Posterior vena cava (tissue), 2 donors: ENCODE data around the gene SCAMP5. TPM values are rescaled to one million over a fixed set of nuclear protein-coding genes. Genes with fewer than 3 reads are reported as not detected.
A peak's percentile ranks its signal among the peaks of the same experiment; 100 is the strongest.

Experiments used
- DNase-seq: peaks from one replicate; pipeline ENCODE4 v3.0.0-alpha.2; 2020; ENCODE audit warnings: low spot score
- intact Hi-C, 2 donors: fragments of 100-400 bp; cut with DNase I; formaldehyde crosslinking; loops; one replicate each; pipeline versions ENCODE4 v1.14.1 to v1.14.2; 2022 to 2023
- total RNA-seq, 2 donors: library from RNA; stranded (reverse); fragmentation: NEBNext Ultra II Directional; extraction: Animal tissue kit (Norgen Biotek cat#: 25700); gene quantifications; one replicate each; pipeline ENCODE4 v1.2.1, GENCODE V29; 2021
- donor health status: DM: yes; HTN: yes; CAD: no.
- donor health status: DM: yes; HTN: yes; CAD: no.

SCAMP5 gene
- total RNA-seq, 2 donors from 2014 or later = 2.4 to 2.9 TPM

DNA sequence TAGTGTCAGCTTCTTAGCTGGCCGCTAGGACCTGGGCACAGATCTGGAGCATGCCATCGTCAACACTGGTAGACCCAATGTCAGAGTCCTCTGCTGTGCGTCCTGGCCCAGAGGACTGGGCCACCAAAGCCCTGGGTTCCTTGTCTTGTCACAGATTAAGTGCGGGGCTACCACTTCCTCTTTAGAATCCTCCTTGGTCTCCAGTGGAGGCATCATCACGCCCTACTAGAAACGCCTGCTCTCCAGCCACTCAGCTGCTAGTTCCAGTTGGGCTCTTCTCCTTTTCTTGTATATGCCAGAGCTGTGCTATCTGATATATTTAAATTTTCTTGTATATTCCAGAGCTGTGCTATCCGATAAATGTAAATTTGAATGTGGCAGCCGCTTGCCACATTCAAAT is 39.3 kb downstream of the SCAMP5 start:
- no peak for DNase-seq
- intact Hi-C loops = loop anchor here in 1 of 2 donors (5.0 kb wide), 1 partner anchor 268 kb away; no protein-coding TSS in a partner anchor

DNA sequence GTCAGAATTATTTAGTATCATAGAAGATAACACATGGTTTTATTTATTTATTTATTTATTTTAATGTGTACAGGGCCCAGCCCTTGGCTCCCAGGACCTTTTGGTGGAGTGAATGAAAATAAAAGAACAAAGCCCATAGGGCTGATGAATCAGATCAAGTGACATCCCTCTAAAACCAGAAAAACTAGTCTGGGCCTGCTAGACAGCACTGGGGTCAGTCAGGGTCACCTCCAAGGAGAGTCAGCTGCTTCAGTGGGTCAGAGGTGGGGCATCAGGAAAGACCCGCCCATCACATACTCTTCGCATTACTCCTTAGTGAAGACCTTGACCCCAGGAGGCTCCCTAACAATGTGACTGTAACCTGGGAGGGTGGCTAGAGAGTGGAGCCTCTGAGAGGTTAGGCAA is 40.9 kb downstream of the SCAMP5 start:
- no peak for DNase-seq
- intact Hi-C loops = no loop called here

DNA sequence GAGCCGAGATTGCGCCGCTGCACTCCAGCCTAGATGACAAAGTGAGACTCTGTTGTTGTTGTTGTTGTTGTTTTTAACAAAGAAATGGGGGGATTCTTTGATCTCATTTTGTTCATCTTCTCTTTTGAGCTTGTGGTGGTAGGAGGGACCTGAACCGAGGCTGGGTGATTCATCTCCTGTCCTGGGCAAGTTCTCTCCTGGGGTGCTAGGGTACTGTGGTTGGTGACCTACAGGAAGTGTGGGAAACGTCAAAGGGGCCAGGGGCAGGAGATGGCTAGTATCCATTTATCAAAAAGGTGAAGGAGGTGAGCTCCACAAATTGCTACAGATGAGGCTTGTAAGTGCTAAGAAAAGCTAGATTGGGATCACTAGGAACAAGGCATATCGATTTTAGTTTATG is 42.3 kb downstream of the SCAMP5 start:
- DNase-seq = no peak
- intact Hi-C loops = no loop called here

DNA sequence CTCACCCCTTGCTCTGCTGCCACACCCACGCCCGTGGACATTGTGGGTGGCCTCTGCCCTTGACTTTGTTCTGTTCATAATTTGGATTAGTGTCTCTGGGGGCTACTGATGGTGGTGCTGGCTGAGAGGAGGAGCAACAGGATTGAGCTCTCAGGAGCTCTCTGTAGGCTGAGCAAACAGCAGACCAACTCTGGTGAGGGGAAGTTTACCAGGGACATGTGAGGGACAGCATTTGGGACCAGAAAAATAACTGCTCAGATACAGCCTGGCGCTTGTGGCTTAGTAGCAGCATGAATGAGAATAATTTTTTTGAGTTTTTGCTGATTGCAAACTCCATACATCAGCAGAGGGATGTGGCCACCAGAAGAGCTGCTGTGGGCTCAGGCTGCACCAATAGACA is 42.9 kb downstream of the SCAMP5 start:
- intact Hi-C loops = no loop called here
- DNase-seq = no peak

DNA sequence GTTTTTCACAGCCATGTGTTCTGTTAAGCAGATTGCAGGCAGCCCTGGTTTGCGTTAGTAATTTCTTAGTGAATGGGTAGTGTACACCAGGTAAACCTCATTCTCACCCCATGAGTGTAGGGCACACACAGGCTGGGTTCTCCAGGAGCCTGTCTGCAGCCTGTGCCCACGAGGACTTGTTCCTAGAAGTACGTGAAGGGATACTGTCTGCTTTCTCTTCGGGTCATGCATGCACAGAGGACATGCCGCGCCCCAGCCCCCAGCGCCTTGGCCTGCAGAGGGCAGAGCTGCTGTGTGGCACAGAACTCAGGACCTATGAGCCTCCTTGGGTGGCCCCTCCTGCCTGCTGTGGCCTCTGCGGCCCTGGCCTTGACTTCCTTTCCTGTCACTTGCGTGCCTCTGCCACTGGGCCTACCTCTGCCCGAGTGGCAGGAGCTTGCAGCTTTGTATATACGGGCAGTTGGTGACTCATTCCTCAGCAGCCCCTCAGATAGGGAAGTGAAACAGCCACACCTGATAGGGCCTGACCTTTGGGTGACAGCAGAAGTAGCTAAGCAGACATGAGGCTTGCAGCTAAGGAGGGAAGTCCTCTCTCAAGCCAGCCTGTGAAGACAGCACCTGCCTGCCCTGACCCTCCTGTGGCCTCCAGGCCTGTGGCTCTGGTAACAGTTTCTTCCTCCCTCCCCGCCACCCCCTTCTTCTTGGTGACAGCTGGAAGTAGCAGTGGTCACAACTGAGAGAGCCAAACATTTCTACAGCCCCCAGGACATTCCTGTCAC is 47.6 kb downstream of the SCAMP5 start:
- DNase-seq = peak; percentile 95
- intact Hi-C loops = loop anchor here in 1 of 2 donors (2.0 kb wide), 1 partner anchor 160 kb away; no protein-coding TSS in a partner anchor

DNA sequence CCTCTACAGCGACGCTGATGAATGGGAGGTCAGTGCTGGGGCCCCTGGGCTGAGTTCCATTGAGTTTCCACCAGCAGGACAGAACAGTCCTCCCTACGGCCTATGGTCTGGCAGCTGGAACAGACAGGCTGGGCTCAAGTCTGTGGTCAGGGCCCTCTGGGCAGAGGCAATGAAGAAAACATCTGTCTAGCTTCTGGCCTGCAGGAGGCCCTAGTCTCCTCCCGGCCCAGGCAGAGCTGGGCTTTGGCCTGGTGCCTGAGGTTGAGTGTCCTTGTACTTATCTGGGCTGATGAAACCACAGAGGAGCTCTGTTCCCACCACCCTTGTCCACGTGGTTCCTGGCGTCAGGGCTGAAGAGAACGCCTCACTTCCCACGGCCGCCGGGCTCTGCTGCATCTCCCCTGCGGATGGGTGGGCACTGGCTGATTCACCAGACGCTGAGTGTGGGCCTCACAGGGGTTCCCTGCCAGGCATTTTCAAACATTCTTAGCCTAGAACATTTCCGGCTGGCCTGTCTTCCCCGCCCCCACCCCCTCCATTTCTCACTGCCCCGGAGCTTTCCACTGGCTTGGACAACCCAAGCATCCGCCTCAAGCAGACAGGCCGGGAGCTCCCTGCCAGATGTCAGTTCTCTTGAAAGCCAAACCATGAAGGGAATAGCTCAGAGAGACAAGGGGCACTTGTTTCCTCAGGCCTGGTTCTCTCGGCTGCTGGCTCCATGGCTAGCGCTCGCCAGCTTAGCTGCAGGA is 48.3 kb downstream of the SCAMP5 start:
- intact Hi-C loops = loop anchor here (2.0 kb wide), 1 partner anchor 159 kb away; no protein-coding TSS in a partner anchor
- DNase-seq = peak; percentile 99

DNA sequence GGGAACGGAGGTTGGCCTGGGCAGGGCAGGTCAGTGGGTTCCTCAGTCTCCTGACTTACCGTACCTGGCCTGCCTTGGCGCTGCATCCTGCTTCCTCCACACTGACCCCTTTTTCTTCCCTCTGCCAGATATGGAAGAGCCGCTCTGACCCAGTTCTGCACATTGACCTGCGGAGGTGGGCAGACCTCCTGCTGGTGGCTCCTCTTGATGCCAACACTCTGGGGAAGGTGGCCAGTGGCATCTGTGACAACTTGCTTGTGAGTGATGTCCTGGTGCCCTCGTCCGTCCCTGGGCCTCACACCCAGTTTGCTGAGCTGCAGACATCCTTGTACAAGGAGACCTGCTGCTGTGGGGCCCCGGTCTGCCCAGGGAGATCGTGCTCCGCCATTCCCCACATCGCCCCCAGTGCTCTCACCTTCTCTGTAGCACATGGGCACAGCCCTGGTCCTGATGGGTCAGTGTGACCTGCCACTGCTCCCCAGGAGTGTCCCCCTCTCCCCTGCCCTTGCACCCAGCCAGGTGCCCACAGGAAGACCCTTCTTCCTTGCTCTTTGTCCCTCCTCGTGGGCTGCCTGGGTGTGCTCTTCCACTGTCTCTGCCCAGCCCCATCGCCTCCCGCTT is 49.0 kb downstream of the SCAMP5 start:
- intact Hi-C loops = loop anchor here in 1 of 2 donors (2.0 kb wide), 1 partner anchor 158 kb away; no protein-coding TSS in a partner anchor
- DNase-seq = no peak

DNA sequence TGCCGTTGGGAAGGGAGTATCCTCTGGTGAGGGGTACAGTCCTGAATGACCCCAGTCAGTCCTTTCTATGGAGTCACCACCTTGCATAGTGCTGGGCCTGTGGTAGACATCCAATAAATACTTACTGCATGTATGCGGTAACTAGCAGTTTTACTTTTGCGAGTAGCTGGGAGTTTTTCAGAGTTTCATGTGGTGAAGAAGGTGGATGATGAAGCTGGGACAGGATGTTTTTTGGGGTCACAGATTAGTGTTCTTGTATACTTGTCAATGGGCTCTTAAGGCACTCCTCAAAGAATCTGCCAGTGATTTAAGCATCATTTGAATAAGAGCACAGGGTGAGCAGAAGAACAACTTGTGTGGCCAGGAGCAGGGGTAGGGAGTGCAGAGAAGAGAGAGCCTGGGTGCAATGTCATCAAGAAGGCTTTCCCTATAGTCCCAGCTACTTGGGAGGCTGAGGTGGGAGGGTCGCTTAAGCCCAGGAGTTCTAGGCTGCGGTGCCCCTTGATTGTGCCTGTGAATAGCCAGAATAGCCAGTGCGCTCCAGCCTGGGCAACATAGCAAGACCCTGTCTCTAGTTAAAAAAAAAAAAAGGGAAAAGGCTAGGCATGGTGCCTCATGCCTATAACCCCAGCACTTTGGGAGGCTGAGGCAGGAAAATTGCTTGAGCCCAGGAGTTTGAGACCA is 50.1 kb downstream of the SCAMP5 start:
- no peak for DNase-seq
- intact Hi-C loops = loop anchor here in 1 of 2 donors (2.0 kb wide), 1 partner anchor 157 kb away; no protein-coding TSS in a partner anchor

DNA sequence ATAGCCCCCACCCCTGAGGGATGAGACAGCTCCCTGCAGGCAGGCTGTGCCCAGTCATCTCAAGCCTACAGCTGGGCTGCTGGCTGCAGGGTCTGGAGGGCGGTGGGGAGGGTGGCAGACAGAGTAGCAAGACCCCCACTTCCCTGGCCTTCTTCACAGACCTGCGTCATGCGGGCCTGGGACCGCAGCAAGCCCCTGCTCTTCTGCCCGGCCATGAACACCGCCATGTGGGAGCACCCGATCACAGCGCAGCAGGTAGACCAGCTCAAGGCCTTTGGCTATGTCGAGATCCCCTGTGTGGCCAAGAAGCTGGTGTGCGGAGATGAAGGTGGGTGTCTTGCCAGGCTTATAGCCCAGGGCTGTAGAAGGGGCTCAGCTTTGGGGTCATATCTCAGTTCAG is 53.0 kb downstream of the SCAMP5 start:
- DNase-seq = no peak
- intact Hi-C loops = no loop called here

DNA sequence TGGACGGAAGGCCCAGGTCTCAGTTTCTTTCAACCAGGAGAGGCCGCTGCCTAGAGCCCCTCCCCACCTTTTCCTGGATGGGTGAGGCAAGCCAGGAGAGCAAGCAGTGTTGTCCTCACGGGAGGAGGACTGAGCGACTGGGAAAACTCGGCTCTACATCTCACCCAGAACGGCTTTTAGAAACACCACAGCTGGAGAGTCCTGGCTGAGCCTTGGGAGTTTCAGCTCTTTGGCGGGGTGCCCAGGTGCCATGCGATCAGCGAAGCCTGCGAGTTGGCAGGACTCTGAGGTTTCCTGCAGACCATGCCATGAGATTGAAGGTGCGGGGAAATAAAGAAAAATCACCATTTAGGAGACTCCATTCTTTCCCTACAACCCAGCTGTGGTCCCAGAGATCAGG is 54.0 kb downstream of the SCAMP5 start:
- intact Hi-C loops = no loop called here
- DNase-seq = peak; percentile 82

DNA sequence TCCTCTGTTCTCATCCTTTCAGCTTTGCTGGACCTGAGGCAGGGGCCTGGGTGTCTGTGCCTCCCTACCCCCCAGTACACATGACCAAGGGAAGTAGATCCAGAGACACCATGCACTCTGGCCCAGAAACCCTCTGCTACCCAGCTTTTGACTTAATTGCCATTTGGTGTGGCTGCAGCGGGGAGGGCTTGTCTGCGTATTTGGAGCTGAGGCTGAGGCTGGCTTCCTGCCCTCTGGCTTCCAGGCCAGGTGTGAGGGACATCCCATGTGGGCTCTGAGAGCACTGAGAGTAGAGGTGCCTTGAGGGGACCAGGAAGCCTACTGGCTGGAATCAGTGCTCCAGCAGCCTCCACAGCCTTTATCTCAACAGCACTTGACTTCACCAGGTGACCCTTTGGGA is 54.9 kb downstream of the SCAMP5 start:
- peak; percentile 67 for DNase-seq
- intact Hi-C loops = no loop called here

DNA sequence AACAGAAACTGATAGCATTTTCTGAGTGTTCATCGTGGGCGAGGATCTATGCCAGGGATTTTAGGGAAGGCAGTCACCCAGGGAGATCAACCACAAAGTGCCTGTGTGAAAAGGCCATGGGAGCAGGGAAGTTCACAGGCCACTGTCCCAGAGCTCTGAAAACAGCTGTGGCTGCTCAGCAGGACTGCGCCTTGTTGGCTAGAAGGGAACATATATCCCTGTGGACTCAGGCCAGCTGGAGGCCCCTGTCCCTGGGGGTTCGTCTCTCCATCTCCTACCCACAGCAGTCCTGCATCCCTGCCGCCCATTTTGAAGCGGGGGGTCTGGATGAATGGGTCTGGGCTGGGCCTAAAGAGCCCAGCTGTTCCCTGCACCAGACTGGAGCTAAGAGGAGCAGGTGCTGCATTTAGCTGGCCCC is 55.8 kb downstream of the SCAMP5 start:
- intact Hi-C loops = no loop called here
- DNase-seq = peak; percentile 49

DNA sequence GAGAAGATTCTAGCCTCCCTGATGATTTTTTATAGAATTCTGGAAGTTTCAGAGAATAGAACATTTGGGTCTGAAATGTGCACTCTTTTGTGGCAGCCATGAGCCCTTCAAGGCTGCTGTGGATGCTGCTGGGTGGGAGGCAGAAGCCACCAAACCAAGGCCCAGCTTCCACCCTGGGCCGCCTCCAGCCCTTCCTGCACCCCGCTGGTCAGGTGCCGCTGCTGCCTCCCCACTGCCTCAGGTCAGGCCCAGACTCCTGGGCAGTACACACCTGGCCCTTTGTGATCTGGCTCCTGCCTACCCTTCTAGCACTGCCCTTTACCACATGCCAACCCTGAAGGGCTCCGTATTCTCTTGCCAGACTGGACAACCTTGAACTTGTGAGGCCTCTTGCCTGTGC is 56.3 kb downstream of the SCAMP5 start:
- DNase-seq = no peak
- intact Hi-C loops = no loop called here

DNA sequence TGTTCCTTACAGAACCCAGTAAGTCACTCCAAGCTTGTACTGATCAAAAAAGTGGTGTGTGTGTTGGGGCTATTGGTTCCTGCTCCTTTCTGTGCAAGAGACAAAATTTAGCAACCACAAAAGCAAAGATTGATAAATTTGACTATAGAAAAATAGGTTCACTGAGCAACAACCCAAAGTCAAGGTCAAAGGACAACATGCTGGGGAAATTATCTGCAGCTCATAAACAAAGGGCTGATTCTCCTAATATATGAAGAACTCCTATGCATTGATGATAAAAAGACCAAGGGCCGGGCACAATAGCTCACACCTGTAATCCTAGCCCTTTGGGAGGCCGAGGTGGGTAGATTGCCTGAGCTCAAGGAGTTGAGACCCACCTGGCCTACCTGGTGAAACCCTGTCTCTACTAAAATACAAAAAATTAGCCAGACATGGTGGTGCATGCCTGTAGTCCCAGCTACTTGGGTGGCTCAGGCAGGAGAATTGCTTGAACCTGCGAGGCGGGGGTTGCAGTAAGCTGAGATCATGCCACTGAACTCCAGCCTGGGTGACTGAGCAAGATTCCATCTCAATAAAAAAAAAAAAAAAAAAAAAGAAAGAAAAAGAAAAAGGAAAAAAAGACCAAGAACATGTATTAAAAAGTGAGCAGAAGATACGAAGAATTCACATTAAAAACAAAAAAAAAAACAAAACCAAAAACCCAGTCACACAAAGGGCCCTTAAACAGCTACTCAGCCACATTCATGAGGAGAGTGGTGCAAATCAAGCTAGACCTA is 57.8 kb downstream of the SCAMP5 start:
- no peak for DNase-seq
- intact Hi-C loops = no loop called here

DNA sequence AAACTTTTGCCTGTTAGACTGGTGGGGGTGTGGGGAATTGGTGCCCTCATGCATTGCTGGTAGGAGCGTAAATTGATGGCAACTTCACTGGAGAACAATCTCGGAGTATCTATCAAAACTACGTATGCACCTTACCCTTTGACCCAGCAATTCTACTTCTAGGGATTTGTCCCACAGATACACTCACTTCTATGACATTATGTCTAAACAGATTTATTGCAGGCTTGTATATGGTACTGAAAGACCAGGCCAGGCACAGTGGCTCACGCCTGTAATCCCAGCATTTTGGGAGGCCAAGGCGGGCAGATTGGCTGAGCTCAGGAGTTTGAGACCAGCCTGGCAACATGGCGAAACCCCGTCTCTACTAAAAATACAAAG is 58.4 kb downstream of the SCAMP5 start:
- no peak for DNase-seq
- intact Hi-C loops = no loop called here

DNA sequence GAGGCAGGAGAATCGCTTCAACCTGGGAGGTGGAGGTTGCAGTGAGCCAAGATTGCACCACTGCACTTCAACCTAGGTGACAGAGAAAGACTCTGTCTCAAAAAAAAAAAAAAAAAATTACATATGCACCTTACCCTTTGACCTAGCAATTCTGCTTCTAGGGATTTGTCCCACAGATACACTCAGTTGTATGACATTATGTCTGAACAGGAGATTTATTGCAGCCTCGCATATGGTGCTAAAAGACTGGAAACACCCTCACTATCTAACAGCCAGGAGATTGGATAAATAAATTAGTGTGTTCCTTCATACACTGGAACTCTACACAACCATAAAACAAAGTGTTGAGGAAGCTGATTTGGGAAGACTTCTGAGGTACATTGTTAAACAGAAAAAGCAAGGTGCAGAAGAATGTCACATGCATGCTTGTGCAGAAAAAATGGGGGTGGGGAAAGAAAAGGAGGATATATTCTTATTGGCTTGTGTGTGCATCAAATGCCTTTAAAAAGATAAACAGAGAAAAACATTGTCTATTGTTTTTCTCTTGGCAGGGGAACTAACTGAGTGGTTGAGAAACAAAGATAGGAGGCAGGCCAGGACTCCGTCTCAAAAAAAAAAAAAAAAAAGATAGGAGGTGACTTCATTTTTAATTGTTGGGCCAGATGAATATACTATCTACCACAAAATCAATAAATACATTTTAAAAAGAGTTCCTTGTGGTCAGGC is 59.0 kb downstream of the SCAMP5 start:
- intact Hi-C loops = no loop called here
- no peak for DNase-seq

DNA sequence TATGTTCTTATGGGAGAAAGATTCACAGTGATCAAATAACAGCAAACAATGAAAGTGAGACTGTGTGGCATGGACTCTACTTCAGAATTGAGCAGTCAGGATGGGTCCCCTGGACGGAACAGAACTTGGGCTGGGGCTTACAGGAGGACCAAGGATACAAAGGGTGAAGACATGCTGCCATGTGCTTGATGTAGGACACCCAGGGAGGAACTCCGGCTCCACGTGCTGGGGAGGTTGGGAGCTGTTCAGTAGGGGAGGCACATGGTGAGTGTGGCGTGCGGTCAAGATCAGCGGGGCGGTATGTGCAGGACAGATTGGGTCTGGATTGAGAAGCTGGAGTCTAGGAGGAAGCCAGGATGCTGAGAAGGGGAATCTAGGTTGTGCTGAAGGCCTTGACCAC is 60.7 kb downstream of the SCAMP5 start:
- DNase-seq = peak; percentile 71
- intact Hi-C loops = no loop called here
